HG03571 (cell line): ENCODE measurements around the gene DCBLD1.
"Not testable (repeated sequence)": the region's sequence is repeated elsewhere in the genome, so short reads cannot be mapped to it uniquely, and the experiment has no call there.

Experiments used
- ATAC-seq: cut with Tn5 transposase; IDR thresholded peaks from one replicate; pipeline ENCODE4 v1.9.1; 2021; ENCODE audit not compliant: unreplicated experiment

DCBLD1 gene

GRCh38 chr6:117497237-117497636 lies 14.8 kb downstream of the DCBLD1 start:
- no peak for ATAC-seq

GRCh38 chr6:117498159-117498558 lies 15.7 kb downstream of the DCBLD1 start:
- ATAC-seq = peak; percentile 47

- ATAC-seq = no peak
Measured at GRCh38 chr6:117501722-117502121, 19.2 kb downstream of the DCBLD1 start.

GRCh38 chr6:117502580-117502979 lies 20.1 kb downstream of the DCBLD1 start:
- no peak for ATAC-seq

- no peak for ATAC-seq
Measured at GRCh38 chr6:117503211-117503610, 20.7 kb downstream of the DCBLD1 start.

GRCh38 chr6:117504478-117505144 lies 22.1 kb downstream of the DCBLD1 start:
- no peak for ATAC-seq

GRCh38 chr6:117505311-117505710 lies 22.8 kb downstream of the DCBLD1 start:
- ATAC-seq = no peak

- ATAC-seq = no peak
Measured at GRCh38 chr6:117506180-117506835, 23.8 kb downstream of the DCBLD1 start.

GRCh38 chr6:117506907-117507306 lies 24.4 kb downstream of the DCBLD1 start:
- ATAC-seq = no peak

- no peak for ATAC-seq
Measured at GRCh38 chr6:117508450-117508971, 26.0 kb downstream of the DCBLD1 start.

- no peak for ATAC-seq
Measured at GRCh38 chr6:117509021-117509420, 26.5 kb downstream of the DCBLD1 start.

- no peak for ATAC-seq
Measured at GRCh38 chr6:117512056-117512828, 29.8 kb downstream of the DCBLD1 start.

- ATAC-seq = no peak
Measured at GRCh38 chr6:117512987-117513573, 30.6 kb downstream of the DCBLD1 start.

- ATAC-seq = no peak
Measured at GRCh38 chr6:117513778-117514365, 31.4 kb downstream of the DCBLD1 start.

- ATAC-seq = no peak
Measured at GRCh38 chr6:117514655-117515054, 32.2 kb downstream of the DCBLD1 start.

- no peak for ATAC-seq
Measured at GRCh38 chr6:117515326-117515725, 32.9 kb downstream of the DCBLD1 start.

GRCh38 chr6:117517995-117518394 lies 35.5 kb downstream of the DCBLD1 start:
- ATAC-seq = not testable (repeated sequence)

GRCh38 chr6:117518870-117519269 lies 36.4 kb downstream of the DCBLD1 start:
- no peak for ATAC-seq

GRCh38 chr6:117520603-117521395 lies 38.3 kb downstream of the DCBLD1 start:
- no peak for ATAC-seq
